NB4 (cell line): Measurements from ENCODE around the gene CCDC191.

Experiments used
- POLR2A ChIP-seq: IDR thresholded peaks from 2 replicates; pipeline ENCODE4 v1.6.1; 2011; ENCODE audit warnings: mild to moderate bottlenecking; ENCODE audit not compliant: insufficient read length; ENCODE audit errors: extremely low read depth
- TF ChIP-seq, protein P1 (sequence below): IDR thresholded peaks from one replicate; pipeline ENCODE4 v1.5.1; 2012; ENCODE audit warnings: low read depth, low read length

DNA sequence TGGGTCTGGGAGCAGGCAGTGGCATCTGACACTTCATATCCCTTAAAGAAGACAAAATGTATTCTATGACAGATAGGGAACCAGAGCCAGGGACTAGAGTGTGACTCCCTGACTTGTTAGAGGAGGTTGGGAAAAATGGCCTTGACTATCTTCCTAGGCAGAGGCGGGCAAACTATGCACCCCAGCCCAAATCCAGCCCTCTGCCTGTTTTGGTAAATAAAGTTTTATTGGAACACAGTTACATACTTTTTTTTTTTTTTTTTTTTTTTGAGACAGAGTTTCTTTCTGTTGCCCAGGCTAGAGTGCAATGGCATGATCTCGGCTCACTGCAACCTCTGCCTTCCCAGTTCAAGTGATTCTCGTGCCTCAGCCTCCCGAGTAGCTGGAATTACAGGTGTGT is 47.5 kb upstream of the CCDC191 start:
- no peak for TF ChIP-seq POLR2A
- TF ChIP-seq, protein P1, sequence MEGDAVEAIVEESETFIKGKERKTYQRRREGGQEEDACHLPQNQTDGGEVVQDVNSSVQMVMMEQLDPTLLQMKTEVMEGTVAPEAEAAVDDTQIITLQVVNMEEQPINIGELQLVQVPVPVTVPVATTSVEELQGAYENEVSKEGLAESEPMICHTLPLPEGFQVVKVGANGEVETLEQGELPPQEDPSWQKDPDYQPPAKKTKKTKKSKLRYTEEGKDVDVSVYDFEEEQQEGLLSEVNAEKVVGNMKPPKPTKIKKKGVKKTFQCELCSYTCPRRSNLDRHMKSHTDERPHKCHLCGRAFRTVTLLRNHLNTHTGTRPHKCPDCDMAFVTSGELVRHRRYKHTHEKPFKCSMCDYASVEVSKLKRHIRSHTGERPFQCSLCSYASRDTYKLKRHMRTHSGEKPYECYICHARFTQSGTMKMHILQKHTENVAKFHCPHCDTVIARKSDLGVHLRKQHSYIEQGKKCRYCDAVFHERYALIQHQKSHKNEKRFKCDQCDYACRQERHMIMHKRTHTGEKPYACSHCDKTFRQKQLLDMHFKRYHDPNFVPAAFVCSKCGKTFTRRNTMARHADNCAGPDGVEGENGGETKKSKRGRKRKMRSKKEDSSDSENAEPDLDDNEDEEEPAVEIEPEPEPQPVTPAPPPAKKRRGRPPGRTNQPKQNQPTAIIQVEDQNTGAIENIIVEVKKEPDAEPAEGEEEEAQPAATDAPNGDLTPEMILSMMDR: no peak
